SH-SY5Y (cell line): Measurements from ENCODE around the gene LRMDA.

Source experiments
- GATA2 ChIP-seq: IDR thresholded peaks from 2 replicates; pipeline ENCODE4 v1.6.1; 2011; ENCODE audit warnings: mild to moderate bottlenecking, low read depth, low read length
- GATA3 ChIP-seq: IDR thresholded peaks from 2 replicates; pipeline ENCODE4 v1.6.1; 2011; ENCODE audit warnings: low read depth, mild to moderate bottlenecking, low read length, moderate library complexity

LRMDA gene

DNA sequence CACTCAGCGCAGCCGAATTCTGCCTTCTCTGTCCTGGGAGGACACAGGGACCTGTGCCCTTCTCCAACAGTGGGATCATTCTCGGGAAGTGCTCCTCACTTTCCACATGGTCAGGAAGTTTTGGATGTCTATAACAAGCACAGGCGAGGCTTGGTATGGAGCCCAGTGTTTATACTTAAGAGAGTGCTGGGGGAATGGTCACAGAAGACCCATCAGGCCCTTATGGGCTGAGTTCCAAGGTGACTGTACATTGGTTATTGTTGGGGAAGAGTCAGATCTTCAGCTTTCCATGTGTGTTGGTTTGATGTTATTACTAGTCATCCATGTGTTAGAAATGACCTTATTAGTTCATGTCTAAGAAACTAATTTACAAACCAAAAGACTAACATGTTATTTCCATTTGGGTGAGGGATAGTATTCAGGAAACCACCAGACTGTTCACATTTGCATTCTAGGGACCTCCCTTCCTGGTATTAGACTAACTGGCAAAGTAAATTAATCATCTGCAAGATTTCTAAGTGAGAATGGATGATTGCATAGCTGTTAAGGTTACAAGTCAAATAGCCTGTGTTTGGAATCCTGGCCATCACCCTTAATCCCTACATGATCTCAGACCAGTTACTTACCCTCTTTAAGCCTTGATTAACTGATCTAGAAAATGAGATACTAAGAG, 834.2 kb downstream of the LRMDA start:
- TF ChIP-seq GATA3 (no peak), GATA2 (no peak)

DNA sequence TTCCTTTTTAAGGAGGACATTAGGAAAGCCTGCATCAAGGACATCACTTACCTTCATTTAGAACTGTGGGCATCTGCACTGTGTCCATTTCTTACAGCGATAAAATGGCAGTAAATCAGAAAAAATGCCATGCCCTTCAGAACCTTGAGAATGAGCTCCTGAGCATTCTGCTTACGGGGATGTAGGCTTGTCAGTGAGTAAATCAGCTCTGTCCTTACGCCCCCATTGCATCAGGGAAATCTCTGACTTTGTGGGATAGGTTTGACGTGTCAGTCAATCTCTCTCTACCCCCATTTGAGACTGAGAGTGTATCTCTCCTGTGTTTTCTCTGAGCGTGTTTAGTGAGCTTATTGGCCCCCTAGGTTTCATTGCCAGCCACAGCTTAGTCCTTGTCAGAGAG, 837.1 kb downstream of the LRMDA start:
- TF ChIP-seq GATA2 (no peak), GATA3 (no peak)

DNA sequence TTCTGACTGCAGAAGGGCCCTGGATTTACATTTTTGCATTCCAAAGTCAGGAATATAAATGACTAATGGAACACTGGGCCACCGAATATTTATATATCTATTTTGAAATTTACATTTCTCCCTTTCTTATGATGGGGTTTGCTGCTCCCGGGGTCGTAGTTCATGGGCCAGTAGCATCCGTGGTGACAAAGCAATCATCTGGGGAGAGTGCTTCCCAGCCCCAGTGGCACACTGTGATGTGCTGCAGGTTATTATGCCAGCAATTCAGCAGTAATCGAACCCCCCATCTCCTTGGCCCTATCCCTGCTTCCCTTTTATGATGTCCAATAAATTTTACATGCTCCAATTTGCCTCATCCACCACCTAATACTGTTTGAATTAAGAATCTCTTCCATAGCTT, 837.5 kb downstream of the LRMDA start:
- no peak for TF ChIP-seq GATA3
- no peak for TF ChIP-seq GATA2

DNA sequence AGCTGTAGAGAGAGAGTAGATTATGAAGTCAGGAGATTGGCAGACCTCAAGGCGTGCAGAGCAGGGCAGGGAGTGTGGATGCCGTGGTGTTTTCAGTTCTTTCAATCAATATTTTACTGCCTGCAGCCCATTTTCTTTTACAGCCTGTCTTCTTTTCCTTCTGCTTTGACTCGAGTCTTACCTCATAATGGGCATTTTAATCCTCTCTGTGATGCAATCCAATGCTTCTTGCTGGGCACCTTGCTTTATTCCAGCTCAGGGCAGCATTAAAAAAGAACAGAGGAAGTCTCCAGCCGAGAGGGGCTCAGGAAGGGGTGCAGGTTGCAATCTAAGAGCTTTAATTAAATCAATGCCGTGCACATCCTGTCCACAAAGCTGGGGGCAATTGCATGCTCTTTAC, 839.0 kb downstream of the LRMDA start:
- TF ChIP-seq GATA2 (no peak), GATA3 (no peak)

DNA sequence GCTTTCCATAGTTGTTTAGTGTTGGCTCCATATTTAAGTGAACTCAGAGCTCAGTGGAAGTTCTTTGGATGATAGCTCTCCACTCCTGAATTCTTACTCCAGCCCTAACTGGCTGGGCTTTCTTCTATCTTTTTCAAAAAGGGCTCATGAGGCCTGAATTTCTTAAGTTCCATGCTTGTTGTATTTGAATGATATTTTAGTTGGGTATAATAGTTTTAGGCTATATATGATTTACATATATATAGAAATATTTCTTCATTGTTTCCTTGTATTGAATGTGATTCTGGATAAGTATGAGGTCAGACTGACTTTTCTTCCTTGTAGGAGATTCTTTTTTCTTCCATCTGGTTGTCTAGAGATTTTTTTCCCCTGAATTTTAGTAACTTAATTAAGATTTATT, 843.5 kb downstream of the LRMDA start:
- TF ChIP-seq GATA3: no peak
- no peak for TF ChIP-seq GATA2

DNA sequence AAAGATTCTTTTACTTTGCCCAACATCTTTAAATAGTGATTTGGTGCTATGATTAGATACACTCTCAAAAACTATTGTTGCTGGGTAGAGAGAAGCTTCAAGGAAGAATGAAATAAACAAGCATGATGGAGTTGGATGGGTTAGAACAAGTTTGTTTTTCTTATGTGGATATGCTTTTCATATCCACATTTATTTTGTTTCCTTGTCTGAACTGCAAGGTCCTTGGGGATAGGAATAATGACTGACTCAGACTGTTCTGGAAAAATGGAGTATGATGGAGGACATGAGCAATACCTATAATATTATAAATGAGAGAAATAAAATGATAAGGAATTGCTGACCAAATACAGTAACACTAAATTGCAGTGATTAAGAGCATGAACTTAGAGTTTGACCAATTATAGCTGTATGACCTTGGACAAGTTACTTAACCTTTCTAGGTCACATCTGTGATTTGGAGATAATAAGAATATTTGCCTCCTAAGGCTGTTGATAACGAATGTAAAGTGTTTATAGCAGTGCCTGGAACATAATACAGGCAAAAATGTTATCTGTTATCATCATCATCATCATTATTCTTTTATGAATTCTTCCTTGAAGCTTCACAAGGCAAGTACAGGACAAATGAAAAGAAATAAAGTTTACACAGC, 847.5 kb downstream of the LRMDA start:
- no peak for TF ChIP-seq GATA3
- TF ChIP-seq GATA2: no peak

DNA sequence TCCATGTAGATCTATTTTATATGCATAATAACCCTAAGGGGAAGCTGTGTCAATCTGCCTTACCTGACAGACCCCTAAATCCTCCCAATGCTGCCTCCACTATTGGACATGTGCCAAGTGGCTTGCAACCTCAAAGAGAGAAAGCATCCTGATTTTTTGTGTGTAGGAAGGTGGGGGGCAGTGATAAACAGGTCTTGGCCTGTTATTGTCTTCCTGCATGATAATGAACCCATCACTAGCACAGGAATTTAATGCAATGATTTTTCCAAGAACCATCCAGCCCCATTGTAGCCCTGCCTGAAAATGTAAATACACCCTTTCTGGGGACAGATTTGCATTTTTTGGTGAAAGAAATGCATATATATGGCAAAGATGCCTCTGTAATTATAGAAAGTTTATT, 850.2 kb downstream of the LRMDA start:
- TF ChIP-seq GATA2: no peak
- no peak for TF ChIP-seq GATA3

DNA sequence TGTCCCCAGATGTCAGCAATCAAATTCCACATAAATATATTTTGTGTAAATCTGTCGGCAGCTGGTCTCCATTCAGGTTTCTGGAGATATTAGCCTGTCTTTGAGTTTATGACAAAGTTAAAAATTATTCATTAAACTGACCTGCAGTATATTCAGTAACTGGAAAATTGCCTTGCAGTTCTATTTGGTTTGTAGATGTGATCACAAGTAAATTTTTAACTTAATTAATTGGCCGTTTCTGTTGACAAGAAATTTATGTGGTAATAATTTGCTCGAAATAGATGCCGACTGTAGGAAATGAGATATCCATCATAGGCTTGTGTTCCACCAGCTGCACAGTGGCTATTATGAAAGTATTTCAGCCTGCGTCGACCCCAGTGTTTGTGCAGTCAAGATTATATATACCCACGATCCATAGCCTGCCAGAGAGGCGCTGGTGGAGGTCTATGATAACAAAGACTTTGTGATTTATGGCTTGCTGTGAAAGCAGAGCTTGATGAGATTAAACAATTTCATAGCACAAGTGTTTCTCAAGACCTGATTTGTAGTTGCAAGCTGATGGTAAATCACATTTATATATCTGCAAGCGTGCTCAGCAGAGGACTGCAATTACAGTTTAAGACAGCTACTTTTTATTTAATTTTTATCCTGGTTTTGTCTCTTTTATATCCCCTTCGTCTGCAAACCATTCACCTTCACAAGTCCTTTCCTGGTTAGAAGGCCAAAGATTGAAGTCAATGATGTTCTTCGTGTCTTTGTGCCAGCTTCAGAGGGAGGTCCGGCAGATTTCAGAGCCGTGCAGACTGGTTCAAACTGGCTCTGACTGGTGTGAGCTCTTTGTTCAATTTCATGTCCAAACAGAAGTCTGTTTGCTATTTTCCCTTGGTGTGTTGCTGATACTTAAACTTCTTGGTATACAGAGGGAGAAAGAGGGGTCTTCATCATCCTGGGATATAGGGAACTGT, 850.9 kb downstream of the LRMDA start:
- peak; percentile 93 for TF ChIP-seq GATA2
- peak; percentile 80 for TF ChIP-seq GATA3

DNA sequence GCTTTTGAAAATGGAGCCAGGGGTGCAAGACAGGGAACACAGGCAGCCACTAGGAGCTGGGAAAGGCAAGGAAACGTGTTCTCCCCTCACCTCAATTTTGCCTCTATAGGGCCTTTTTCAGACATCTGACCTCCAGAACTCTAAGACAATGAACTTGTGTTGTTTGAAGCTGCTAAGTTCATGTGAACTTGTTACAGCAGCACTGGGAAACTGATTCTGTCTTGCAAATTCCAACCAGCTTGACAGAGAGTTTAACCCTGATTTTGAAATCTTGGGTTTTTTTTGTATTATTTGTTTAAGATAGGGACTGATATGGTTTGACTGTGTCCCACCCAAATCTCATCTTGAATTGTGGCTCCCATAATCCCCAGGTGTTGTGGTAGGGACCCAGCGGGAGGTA, 852.9 kb downstream of the LRMDA start:
- TF ChIP-seq GATA3: no peak
- TF ChIP-seq GATA2: no peak

DNA sequence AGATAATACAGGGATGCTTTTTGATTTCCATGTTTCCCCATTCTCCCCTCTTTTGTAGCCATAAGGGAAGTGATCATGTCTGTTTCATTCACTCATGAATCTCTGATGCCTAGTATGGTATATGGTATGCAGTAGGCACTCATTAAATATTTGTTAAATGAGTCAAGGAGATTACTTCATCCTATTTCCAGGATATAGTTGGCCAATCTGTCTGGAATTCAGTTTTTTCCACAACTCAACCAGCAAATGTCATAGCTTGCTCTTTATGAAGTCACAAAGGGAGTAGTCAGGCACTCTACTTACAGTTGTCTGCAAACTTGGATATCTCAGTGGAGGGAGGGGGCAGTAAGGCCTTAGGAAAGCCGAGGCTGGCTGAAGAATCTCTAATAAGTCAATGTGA, 853.6 kb downstream of the LRMDA start:
- TF ChIP-seq GATA2 (no peak), GATA3 (no peak)

DNA sequence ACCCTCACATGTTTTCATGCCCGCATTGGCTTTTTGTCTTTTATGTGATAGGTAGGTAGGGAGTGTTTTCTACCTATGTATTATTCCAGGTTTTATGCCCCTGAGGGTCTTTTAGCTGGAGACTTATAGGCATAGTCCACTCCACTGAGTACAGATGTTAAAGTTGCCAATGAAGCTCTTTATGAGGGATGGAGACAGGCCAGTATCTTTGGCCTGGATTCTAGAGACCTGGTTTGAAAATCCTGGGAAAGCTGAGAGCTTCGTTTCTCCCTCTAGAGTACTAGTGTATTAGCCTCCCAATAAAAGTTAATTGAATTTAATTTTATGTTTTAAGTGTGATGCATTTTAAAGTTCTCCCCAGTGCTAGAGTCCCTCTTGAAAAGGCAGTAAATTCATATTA, 854.1 kb downstream of the LRMDA start:
- no peak for TF ChIP-seq GATA3
- TF ChIP-seq GATA2: no peak

DNA sequence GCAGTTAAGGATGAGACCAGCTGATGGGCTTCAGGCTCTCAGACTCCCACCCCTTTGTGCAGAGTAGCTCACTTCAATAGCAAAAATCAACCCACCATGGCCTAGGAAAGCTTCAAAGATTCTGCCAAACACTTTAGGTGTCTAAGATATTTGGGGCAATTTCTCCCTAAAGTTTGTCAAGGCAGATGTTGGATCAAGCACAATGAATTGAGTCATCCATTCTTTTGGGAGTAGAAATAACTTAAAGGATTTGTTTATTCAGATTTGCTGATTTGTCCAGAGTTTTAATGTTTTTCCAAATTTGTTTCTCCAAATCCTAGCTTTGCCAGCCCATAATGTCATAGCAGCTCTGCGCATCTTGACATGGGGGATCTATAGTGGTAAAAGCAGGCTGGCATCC, 855.1 kb downstream of the LRMDA start:
- TF ChIP-seq GATA2 (no peak), GATA3 (no peak)

DNA sequence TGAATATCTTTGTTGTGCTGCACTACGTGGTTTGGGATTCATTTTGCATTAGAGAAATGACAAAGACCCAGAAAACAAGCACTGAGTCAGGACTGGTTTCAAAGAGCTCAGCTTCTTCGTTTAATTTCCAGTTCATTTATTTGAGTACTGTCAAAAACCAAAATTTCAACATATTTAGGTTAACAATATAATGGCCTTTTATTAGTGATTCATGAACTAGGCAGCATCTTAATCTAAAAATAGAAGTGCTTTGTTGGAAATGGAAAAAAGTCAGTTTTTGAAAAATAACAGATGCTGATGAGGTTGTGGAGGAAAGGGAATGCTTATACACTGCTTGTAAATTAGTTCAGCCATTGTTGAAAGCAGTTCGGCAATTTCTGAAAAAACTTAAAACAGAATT, 856.4 kb downstream of the LRMDA start:
- TF ChIP-seq GATA3: no peak
- no peak for TF ChIP-seq GATA2

DNA sequence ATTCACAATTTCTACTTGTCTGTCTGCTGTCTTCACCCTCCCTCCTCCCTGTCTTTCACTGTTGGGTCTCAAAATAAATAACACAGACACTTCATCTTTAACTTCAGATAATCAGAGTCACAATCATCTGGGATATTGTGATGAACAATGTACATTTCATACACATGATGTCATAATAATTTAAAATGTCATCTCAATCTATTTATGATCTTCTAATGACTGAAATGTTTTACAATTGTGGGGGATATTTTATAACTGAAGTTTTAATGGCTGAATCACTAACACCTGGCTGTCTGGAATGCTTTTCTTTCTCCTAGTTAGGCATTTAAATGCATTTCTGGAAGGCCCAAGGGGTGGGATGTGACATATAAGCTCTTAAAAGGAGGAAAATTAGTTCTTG, 859.8 kb downstream of the LRMDA start:
- TF ChIP-seq GATA3 (no peak), GATA2 (no peak)

DNA sequence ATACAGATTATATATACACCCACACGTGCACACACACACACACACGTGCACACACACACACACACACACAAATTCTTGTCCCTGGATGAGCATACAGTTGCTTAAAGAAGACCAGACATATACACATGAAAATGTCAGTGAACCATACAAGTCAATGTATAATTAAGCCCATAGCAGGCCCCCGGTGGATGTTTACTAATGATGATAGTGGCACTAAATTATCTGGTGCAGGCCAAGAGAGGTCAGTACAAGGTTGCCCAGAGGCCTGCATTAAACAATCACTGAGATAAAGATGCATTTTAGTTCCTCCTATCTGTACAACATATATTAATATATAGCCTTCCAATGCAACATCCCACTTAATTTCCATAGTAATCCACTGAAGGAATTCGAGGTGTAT, 860.5 kb downstream of the LRMDA start:
- TF ChIP-seq GATA3: no peak
- no peak for TF ChIP-seq GATA2

DNA sequence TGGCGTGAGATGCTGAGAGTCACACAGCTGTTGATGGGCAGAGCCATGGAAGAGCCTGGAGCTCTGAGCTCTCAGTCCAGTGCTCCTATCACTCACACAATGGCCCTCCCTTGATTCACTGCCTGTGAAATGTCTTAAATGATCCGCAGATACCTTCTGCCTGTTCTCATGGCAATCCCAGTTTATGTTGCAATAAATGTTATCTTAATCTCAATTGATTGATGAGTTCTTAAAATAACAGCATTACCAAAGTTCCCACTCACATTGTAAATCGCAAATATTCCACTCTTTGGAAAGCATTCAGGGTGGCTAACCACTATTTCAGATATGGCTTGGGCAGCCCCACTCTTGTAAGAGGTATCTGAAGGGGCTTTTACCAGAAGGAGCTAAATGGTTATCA, 865.5 kb downstream of the LRMDA start:
- TF ChIP-seq GATA3: no peak
- no peak for TF ChIP-seq GATA2
